Smooth muscle cell of the umbilical artery (primary cell): Measurements from ENCODE around the gene ZNF189. TPM values are rescaled to one million over a fixed set of nuclear protein-coding genes. Genes with fewer than 3 reads are reported as not detected.

Source experiments
- total RNA-seq: library from RNA; depleted of rRNA; stranded (reverse); fragments of >200 nt; gene quantifications from 2 replicates; pipeline ENCODE4 v1.2.3, GENCODE V29; 2014

Gene ZNF189
- total RNA-seq: 22.1 and 23.2 TPM in 2 replicates

GRCh38 chr9:101398068-101398929, at the start of gene ZNF189, which contains the start of gene MRPL50:
Gene ZNF189 (plus strand): TSS chr9:101398851. CDS start chr9:101399157, 306 bp downstream.
Gene MRPL50 (minus strand): TSS chr9:101398618. CDS start chr9:101398592, 26 bp downstream.

GRCh38 chr9:101384873-101385536, 13.6 kb upstream of the ZNF189 start, which contains the start of gene BAAT:
Gene BAAT (minus strand): TSS chr9:101385006. CDS start chr9:101371404, 13,602 bp downstream.

DNA sequence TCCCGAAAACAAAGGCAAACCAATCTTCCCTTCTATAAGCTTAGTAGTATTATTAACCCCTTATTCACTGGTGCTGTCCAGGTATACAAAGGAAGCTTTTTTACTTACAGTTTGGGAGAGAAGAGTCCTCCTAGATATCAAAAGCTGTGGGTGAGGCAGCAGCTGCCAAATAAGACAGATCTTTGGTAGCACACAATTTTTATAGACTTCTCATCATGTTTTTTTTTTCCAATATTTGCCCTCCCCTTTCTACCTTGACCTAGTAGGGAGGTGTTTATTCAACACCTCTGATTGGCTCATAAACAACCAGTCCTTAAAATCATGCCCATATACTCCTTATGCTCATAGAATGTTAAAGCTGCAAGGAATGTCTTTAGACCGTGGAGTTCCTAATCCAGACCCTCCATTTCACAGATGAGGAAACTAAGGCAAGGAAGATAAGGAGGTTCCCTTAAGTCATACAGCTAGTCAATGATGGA, 37.0 kb downstream of the ZNF189 start, which contains the start of gene ALDOB:
ALDOB (minus strand) TSS at position 174 of the 479 bp plus-strand sequence. CDS start 4,887 bp downstream, outside the sequence.

Other genes with a start within 250 kb of the ZNF189 start
- gene BAAT, start 13.8 kb upstream of the ZNF189 start, total RNA-seq: 0.23 TPM in 1 of 2 replicates, not detected in the other
- gene MRPL50, start 233 bp upstream of the ZNF189 start, total RNA-seq: 10.1 and 13.5 TPM in 2 replicates
- not detected in 2 replicates for gene ALDOB, start 36.9 kb downstream of the ZNF189 start, total RNA-seq
- 34.6 and 35.0 TPM in 2 replicates for gene RNF20, start 135.0 kb downstream of the ZNF189 start, total RNA-seq
- gene PPP3R2, start 196.1 kb downstream of the ZNF189 start, total RNA-seq: not detected in 2 replicates